Epidermal melanocyte (primary cell): ENCODE measurements around the gene MON1A.

Experiments
- DNase-seq: peaks from one replicate; pipeline ENCODE4 v3.0.0; 2011; ENCODE audit warnings: low spot score; ENCODE audit not compliant: insufficient read length

The MON1A gene

GRCh38 chr3:49895791-49896190, 33.8 kb downstream of the MON1A start:
- DNase-seq = no peak

- no peak for DNase-seq
Observed at GRCh38 chr3:49889296-49889695, 40.3 kb downstream of the MON1A start.

- no peak for DNase-seq
Observed at GRCh38 chr3:49886922-49887265, 42.7 kb downstream of the MON1A start.

GRCh38 chr3:49883998-49884397, 45.6 kb downstream of the MON1A start:
- DNase-seq = no peak

GRCh38 chr3:49882166-49882565, 47.4 kb downstream of the MON1A start:
- no peak for DNase-seq

- no peak for DNase-seq
Observed at GRCh38 chr3:49880581-49881315, 48.9 kb downstream of the MON1A start.

- DNase-seq = no peak
Observed at GRCh38 chr3:49879721-49880120, 49.9 kb downstream of the MON1A start.

- DNase-seq = no peak
Observed at GRCh38 chr3:49878686-49879085, 50.9 kb downstream of the MON1A start.

GRCh38 chr3:49877716-49878115, 51.9 kb downstream of the MON1A start:
- no peak for DNase-seq

- DNase-seq = no peak
Observed at GRCh38 chr3:49876567-49876966, 53.0 kb downstream of the MON1A start.

GRCh38 chr3:49873623-49874022, 56.0 kb downstream of the MON1A start:
- DNase-seq = no peak

- DNase-seq = no peak
Observed at GRCh38 chr3:49872801-49873281, 56.8 kb downstream of the MON1A start.

- DNase-seq = no peak
Observed at GRCh38 chr3:49871531-49872153, 58.0 kb downstream of the MON1A start.

- DNase-seq = no peak
Observed at GRCh38 chr3:49869525-49870126, 60.0 kb downstream of the MON1A start, which contains the start of gene CAMKV. TSS of gene CAMKV (minus strand) at chr3:49869906. CDS start at chr3:49862388, 7,518 bp downstream.

GRCh38 chr3:49868862-49869466, 60.6 kb downstream of the MON1A start:
- DNase-seq = no peak

- DNase-seq = no peak
Observed at GRCh38 chr3:49867871-49868321, 61.7 kb downstream of the MON1A start.

- no peak for DNase-seq
Observed at GRCh38 chr3:49867400-49867799, 62.2 kb downstream of the MON1A start.

- DNase-seq = no peak
Observed at GRCh38 chr3:49865198-49865784, 64.3 kb downstream of the MON1A start.

GRCh38 chr3:49864505-49864904, 65.1 kb downstream of the MON1A start:
- DNase-seq = no peak

GRCh38 chr3:49859576-49860305, 69.9 kb downstream of the MON1A start:
- DNase-seq = no peak
